OCI-M2 (cell line): Measurements from ENCODE around the gene DEK.
"Not testable (repeated sequence)": the region's sequence is repeated elsewhere in the genome, so short reads cannot be mapped to it uniquely, and the experiment has no call there.

Experiments
- DNase-seq: peaks from one replicate; lab custom pipeline; 2025; ENCODE audit not compliant: unreplicated experiment; lab: John Stamatoyannopoulos, UW

DEK gene

DNA sequence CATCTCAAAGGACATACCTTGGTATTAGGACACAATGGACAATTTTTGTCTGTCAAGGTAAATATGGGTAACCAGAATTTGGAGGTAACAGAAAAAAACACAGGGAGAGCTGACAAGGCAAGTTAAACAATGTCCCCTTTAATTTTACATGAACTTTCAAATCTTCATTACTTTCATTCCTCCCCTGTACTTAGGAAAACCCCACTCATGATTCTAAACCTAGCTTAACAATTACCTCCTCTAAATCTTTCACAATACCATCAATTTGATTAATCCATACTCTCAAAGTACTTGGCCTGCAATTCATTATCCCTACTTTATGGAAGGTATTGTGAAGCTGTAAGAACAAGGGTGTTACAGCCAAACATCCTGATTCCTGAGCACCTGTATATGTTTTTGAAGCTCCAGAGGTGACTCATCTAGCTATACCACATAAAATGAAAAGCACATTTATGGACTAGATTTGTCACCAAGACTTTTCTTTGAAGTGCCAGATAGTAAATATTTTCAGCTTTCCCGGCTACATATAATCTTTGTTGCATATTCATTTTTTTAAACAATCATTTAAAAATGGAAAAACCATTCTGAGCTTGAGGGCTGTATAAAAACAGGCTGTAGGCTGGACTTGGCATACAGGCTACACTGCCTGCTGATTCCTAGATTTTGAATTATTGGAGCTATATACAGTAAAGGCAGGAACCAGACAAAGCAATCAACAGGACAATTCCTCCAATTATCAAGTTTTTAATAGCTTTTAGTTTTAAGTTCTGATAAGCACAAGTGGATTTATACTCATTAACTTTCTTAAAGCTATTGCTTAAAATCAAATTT, 22.9 kb downstream of the DEK start:
- no peak for DNase-seq

DNA sequence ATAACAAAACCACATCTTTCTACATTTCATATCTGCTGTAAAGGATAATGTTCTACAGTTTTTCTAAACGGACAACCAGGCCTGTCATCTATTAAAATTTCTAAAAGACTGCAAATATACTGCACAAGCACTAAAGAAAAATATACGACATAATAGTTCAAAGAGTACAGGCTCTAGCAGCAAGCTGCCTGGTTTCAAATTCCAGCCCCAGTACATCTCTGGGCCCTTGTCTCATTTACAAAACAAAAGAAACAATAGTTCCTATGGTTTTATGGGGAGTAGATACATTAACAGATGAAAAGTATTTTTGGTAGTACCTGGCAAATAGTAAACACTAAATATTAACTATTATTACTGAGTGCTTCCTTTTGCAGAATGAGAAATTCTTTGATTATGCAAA, 24.1 kb downstream of the DEK start:
- DNase-seq, result no peak

DNA sequence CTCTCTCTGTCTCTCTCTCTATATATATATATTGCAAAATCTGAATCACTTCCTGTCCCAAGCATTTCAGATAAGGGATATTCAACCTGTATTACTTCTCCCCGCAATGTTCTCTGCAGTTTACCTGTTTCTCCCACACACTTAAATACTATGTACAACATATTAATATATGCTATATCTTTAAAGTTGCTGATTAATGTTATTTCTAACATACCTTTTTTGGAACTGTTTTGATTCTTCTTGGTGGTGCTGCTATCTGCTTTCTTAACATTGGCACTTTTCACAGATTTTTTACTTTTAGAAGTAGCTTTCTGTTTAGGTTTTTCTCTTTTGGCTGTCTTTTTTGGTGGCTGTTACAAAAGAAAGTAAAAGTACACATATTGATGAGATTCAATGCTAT, 27.2 kb downstream of the DEK start:
- no peak for DNase-seq

DNA sequence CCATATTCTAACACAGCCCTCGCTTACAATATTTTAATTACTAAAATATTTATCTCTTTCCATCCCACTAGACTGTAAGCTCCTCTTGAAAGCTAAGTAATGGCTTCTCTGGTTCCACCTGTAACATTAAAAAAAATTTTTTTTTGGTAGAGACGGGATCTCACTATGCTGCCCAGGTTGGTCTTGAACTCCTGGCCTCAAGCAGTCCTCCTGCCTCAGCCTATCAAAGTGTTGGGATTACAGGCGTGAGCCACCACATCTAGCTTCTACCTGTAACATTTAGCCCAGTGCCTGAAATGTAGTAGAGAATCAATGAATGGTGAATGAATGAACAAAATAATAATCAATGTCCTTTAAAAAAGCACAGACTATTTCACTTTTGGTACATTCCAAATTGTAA, 28.8 kb downstream of the DEK start:
- DNase-seq, result no peak

DNA sequence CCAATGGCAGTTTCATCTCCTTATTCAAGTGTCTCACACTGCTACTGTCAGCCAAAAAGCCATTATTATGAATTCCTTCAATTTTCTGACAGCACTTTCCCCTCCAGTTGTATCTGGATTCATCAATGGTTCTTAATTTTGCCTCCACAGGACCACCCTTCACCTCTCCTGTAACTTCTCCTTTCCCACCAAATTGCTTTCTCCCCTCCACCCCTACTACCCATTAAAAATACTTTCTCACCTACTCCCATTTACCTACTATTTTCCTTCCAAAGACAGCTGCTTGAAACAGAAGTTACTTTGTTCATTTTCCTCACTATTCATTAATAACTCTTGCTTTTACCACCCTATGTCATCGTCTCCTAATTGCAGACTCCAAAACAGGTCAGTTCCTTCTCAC, 29.8 kb downstream of the DEK start:
- DNase-seq, result no peak

DNA sequence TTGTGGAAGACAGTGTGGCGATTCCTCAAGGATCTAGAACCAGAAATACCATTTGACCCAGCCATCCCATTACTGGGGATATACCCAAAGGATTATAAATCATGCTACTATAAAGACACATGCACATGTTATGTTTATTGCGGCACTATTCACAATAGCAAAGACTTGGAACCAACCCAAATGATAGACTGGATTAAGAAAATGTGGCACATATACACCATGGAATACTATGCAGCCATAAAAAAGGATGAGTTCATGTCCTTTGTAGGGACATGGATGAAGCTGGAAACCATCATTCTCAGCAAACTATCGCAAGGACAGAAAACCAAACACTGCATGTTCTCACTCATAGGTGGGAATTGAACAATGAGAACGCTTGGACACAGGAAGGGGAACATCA, 30.6 kb downstream of the DEK start:
- not testable (repeated sequence) for DNase-seq

DNA sequence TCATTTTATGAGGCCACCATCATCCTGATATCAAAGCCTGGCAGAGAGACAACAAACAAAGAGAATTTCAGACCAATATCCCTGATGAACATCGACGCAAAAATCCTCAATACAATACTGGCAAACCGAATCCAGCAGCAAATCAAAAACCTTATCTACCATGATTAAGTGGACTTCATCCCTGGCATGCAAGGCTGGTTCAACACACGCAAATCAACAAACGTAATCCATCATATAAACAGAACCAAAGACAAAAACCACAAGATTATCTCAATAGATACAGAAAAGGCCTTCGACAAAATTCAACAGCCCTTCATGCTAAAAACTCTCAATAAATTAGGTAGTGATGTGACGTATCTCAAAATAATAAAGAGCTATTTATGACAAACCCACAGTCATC, 32.5 kb downstream of the DEK start:
- DNase-seq, result not testable (repeated sequence)

DNA sequence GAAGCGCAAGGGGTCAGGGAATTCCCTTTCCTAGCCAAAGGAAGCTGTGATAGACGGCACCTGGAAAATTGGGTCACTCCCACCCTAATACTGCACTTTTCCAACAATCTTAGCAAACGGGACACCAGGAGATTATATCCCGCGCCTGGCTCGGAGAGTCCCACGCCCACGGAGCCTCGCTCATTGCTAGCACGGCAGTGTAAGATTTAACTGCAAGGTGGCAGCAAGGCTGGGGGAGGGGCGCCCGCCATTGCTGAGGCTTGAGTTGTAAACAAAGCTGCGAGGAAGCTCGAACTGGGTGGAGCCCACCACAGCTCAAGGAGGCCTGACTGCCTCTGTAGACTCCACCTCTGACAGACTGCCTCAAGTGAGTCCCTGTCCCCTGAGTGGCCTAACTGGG, 35.7 kb downstream of the DEK start:
- DNase-seq, result not testable (repeated sequence)

DNA sequence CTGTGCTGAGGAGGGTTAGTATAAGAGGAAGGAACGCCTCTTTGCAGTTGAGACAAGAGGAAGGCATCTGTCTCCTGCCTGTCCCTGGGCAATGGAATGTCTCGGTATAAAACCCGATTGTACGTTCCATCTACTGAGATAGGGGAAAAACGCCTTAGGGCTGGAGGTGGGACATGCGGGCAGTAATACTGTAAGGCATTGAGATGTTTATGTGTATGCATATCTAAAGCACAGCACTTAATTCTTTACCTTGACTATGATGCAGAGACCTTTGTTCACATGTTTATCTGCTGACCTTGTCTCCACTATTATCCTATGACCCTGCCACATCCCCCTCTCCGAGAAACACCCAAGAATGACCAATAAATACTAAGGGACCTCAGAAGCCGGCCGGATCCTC, 37.2 kb downstream of the DEK start:
- DNase-seq, result not testable (repeated sequence)

DNA sequence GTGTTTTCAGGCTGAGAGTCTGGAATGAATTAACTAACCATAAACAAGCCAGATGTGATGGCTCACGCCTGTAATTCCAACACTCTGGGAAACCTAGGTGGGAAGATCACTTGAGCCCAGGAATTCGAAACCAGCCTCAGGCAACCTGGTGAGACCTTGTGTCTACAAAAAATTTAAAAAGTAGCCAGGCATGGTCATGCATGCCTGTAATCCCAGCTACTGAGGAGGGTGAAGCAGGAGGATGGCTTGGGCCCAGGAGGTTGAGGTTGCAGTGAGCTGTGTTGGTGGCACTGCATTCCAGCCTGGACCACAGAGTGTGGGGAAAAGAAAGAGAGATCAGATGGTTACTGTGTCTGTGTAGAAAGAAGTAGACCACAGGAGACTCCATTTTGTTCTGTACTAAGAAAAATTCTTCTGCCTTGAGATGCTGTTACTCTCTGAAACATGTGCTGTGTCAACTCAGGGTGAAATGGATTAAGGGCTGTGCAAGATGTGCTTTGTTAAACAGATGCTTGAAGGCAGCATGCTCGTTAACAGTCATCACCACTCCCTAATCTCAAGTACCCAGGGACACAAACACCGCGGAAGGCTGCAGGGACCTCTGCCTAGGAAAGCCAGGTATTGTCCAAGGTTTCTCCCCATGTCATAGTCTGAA, 37.8 kb downstream of the DEK start:
- DNase-seq, result not testable (repeated sequence)

DNA sequence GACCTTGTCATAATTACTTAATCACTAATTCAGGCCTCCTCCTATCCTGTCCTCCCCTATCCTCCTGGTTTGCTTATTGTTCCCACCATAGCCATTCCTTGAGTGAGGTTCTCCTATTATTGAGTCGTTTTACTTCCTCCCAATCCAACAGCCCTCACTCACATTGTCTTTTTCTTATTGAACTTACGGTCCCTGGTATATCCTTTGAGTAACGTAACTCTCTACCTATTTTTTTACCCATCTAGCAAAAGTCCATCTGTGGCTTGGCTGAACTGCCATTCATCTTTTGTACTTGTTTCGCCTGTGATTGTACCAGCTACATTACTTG, 43.1 kb downstream of the DEK start:
- DNase-seq, result no peak

DNA sequence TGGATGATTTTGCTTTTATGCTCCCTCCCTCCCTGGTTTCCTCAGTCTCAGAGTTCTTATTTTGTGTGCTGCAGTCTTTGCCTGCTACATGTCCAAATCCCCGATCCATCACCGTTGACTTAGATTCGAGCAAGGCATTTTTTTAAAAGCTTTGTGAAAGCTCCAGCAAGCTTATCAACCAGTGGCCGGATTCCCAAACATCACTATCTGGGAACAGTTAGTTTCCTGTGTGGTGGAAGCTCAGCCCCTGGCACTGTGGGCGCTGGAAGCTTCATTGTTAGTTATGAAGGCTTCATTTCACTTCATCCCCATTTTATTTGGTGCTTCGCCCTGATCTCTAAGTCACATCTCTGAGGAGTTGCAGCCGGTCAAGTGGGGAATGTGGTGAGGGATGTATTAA, 44.7 kb downstream of the DEK start:
- no peak for DNase-seq

DNA sequence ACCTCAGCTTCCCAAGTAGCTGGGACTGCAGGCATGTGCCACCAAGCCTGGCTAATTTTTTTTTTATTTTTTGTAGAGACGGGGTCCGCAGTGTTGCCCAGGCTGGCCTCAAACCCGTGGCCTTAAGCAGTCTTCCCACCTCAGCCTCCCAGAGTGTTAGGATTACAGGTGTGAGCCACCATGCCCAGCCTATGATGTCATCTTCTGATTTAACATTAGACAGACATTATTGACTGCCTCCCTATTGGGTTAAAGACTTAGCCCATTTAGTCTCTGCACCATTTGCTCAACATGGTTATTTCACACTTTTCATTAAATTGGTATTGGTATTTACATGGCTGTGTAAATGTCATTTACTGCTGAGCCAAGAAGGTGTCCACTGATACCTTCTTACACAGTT, 46.1 kb downstream of the DEK start:
- DNase-seq, result no peak

DNA sequence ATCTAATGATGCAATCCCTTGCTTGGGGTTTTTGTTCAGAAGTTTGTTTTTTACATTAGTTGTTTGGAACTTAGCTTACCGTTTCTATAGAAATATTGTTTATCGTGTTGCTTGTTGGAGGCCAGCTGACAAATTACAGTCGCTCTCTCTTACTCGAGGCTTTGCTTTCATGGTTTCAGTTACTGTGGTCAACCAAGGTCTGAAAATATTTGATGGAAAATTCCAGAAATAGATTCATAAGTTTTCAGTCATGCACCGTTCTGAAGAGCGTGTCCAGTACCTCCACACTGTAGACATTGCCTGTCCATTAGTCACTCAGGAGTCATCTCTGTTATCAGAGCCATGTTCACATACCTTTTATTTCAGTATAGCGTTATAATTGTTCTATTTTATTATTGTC, 47.9 kb downstream of the DEK start:
- DNase-seq, result no peak

DNA sequence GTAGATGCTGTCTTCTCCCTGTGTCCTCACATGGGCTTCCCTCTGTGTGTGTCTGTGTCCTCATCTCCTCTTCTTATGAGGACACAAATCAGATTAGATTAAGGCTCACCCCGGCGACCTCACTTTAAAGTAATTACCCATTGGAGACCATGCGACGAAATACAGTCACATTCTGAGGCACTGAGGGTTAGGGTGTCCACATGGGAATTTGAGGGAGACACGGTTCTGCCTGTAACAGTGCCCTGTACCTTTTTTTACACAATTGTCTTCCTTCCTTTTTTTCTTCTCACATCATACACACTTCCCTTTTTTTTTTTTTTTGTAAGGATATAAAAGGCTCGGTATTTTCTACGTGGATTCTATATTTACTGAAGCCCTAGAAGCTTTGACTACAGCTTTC, 48.9 kb downstream of the DEK start:
- DNase-seq, result no peak

DNA sequence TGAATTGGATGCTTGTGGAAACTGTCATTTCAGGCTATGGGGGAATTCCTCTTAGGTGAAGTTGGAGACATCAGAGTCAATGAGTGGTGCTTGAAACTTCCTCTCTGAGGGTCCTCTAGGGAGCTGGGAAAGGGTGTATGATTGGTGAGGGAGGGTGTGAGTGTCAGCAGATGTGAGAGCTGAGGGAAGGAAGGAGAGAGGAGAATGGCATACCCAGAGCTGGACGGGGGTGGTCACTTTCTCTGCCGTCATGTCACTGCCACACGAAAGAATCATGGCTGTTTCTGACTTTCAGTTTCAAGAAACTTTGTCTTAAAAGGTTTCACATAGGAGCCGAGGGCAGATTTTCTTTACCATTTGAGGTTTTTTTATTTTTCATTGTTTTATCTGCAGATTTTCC, 50.3 kb downstream of the DEK start:
- DNase-seq, result no peak

DNA sequence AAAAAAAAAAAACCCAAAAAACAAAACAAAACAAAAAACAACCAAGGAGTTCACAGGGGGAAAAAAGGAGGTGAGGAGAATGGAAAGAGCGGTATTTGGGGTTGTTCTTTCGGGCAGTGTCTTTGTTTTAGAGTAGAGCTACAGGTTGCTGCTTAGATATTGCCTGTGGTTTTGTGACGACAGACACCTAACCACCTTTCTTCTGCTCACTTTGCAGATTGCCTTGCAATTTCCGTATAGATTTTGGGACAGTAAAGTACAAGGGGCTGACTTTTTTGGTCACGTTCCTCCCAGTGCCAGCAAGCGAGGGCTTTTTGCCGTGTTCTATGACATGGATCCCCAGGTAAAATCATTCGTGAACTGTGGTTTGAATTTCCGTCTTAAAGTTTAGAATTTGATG, 50.9 kb downstream of the DEK start:
- no peak for DNase-seq

DNA sequence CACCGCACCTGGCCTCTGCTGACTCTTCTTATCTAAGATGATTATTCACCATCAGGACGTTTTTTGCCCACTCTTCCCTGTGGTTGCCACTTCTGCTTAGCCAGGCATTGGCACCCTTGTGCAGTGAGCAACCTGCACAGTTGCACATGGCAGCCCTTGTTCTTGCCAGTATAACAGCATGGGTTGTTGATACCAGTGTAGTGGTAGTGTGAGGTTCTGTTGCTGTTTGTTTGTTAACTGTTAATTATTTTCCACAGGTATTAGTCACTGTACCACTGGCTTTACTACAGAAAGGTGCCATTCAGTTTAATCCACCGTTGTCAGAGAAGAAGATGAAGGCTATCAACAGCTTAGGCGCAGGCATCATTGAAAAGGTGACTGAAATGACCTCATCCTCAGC, 52.1 kb downstream of the DEK start:
- DNase-seq, result no peak

DNA sequence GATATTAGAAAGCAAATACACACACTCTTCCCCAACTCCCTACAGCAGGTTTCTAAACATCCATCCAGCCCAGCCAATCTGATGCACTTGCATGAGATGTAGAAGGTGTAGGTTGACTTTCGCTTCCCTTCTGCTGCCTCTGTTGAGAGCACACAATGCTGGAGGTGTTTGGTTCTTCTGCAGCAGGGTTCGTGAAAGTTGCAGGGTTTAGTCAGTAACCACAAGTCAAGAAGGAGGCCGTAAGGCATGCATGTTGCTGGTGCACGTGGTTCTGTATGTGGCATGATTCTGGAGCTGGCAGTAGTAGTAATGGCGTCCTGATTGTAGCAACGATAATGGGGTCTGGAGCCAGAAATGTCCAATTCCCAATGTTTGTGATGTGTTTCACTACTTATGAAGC, 53.0 kb downstream of the DEK start:
- no peak for DNase-seq

DNA sequence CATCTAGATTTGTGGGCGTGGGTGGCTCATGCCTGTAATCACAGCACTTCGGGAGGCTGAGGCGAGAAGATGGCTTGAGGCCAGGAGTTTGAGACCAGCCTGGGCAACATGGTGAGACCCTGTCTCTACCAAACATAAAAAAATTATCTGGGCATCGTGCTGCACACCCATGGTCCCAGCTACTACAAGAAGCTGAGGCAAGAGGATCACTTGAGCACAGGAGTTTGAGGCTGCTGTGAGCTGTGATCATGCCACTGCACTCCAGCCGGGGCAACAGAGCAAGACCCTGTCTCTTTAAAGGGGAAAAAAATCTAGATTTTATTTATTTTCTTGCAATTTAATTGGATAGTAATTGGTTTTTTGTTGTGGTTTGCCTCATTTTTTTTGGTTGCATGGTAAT, 53.6 kb downstream of the DEK start:
- DNase-seq, result no peak

DNA sequence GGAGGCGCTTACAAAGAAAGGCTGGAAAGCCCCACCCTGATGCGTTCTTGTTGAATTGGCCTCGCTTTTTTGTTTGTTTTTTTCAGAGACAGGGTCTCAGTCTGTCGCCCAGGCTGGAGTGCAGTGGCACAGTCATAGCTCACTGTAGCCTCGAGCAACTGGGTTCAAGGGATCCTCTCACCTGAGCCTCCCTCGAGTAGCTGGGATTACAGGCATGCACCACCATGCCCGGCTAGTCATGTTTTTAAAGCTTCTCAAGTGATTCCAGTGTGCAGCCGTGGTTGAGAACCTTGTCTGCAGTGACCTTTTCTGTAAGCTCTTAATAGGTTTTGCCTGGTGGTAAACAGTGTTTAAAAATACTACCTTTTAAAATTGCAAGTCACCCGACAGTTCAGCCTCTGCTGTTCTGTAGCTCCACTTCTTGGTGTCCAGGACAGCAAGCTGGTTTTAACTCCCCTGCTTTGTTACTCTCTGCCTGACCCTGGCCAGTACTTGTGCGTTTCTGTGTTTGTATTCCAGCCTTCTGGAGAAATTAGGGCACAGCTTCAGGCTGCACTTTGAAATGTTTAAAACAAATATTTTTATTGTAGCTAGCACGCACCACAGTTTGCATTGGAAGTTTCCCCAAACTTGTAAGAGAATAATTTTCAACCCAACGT, 54.7 kb downstream of the DEK start:
- DNase-seq, result no peak

DNA sequence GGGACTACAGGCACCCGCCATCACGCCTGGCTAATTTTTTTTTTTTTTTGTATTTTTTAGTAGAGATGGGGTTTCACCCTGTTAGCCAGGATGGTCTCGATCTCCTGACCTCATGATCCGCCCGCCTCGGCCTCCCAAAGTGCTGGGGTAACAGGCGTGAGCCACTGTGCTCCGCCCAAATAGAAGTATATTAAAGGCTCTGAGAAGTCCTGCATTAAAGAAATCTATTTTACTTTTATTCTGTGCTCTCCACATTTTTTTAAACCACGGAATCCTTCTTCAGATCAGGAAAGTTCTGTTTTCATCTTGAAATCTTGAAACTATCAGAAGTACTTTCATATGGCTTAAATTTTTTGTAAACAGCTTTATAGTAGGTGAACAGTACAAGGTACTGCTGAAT, 55.6 kb downstream of the DEK start:
- not testable (repeated sequence) for DNase-seq
